ENCODE data around the gene CAMK2N1. TPM values are rescaled to one million over a fixed set of nuclear protein-coding genes. Genes with fewer than 3 reads are reported as not detected.

Gene CAMK2N1
- total and polyA plus RNA-seq, 2 of the 13 experiments (the other 11 are each of a cell fraction or from before 2014, with no cell fraction given), result 38.0 to 38.6 TPM

GRCh38 chr1:20481643-20482498, 4.1 kb downstream of the CAMK2N1 start (continued):
- TF ChIP-seq, protein P1, sequence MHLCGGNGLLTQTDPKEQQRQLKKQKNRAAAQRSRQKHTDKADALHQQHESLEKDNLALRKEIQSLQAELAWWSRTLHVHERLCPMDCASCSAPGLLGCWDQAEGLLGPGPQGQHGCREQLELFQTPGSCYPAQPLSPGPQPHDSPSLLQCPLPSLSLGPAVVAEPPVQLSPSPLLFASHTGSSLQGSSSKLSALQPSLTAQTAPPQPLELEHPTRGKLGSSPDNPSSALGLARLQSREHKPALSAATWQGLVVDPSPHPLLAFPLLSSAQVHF (CRISPR knock-in tag; IDR thresholded peaks at IDR 0.05), result no peak
- TF ChIP-seq ZNF503 (CRISPR knock-in tag; IDR thresholded peaks at IDR 0.05), result no peak
- TF ChIP-seq REXO4 (CRISPR knock-in tag; IDR thresholded peaks at IDR 0.05; ENCODE audit: borderline replicate concordance), result no peak
- no peak for TF ChIP-seq ZMYM4 (CRISPR knock-in tag; IDR thresholded peaks at IDR 0.05)
- TF ChIP-seq CENPX (CRISPR knock-in tag; IDR thresholded peaks at IDR 0.05), result no peak
- TF ChIP-seq SP4 (CRISPR knock-in tag; IDR thresholded peaks at IDR 0.05), result no peak
- 0 out of 4 replicates have a peak, but pooled peaks of 1 of the 2 experiments have one; percentile 16 for TF ChIP-seq NR2F1 (CRISPR knock-in tag; IDR thresholded peaks at IDR 0.05)
- TF ChIP-seq, protein P2, sequence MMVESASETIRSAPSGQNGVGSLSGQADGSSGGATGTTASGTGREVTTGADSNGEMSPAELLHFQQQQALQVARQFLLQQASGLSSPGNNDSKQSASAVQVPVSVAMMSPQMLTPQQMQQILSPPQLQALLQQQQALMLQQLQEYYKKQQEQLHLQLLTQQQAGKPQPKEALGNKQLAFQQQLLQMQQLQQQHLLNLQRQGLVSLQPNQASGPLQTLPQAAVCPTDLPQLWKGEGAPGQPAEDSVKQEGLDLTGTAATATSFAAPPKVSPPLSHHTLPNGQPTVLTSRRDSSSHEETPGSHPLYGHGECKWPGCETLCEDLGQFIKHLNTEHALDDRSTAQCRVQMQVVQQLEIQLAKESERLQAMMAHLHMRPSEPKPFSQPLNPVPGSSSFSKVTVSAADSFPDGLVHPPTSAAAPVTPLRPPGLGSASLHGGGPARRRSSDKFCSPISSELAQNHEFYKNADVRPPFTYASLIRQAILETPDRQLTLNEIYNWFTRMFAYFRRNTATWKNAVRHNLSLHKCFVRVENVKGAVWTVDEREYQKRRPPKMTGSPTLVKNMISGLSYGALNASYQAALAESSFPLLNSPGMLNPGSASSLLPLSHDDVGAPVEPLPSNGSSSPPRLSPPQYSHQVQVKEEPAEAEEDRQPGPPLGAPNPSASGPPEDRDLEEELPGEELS (CRISPR knock-in tag; IDR thresholded peaks at IDR 0.05), result no peak
- no peak for TF ChIP-seq SOX13 (IDR thresholded peaks at IDR 0.05)
- TF ChIP-seq SOX13 (CRISPR knock-in tag; conservative IDR thresholded peaks at IDR 0.05 in 1 of 2, IDR thresholded peaks at IDR 0.05 in 1 of 2), result peak in 1 of 2 experiments; percentile 12; a peak in 1 of 4 replicates
- peak; percentile 14; the same call in 1 of the 2 replicates for TF ChIP-seq ARID4A (CRISPR knock-in tag; IDR thresholded peaks at IDR 0.05; ENCODE audit: borderline replicate concordance)
- no peak for TF ChIP-seq ELF3 (CRISPR knock-in tag; IDR thresholded peaks at IDR 0.05)
- no peak; the same call in 1 of the 2 replicates for TF ChIP-seq HDAC1 (CRISPR knock-in tag; IDR thresholded peaks at IDR 0.05)
- TF ChIP-seq, protein P3, sequence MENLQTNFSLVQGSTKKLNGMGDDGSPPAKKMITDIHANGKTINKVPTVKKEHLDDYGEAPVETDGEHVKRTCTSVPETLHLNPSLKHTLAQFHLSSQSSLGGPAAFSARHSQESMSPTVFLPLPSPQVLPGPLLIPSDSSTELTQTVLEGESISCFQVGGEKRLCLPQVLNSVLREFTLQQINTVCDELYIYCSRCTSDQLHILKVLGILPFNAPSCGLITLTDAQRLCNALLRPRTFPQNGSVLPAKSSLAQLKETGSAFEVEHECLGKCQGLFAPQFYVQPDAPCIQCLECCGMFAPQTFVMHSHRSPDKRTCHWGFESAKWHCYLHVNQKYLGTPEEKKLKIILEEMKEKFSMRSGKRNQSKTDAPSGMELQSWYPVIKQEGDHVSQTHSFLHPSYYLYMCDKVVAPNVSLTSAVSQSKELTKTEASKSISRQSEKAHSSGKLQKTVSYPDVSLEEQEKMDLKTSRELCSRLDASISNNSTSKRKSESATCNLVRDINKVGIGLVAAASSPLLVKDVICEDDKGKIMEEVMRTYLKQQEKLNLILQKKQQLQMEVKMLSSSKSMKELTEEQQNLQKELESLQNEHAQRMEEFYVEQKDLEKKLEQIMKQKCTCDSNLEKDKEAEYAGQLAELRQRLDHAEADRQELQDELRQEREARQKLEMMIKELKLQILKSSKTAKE (CRISPR knock-in tag; IDR thresholded peaks at IDR 0.05; ENCODE audit: borderline replicate concordance), result no peak
- TF ChIP-seq CEBPB (IDR thresholded peaks at IDR 0.05; ENCODE audit: borderline replicate concordance, low read depth, low read length), result no peak
